G401.6 (cell line): ENCODE measurements around the gene RNU1-2.
"Not testable (repeated sequence)": the region's sequence is repeated elsewhere in the genome, so short reads cannot be mapped to it uniquely, and the experiment has no call there.

ENCODE experiments used
- FAIRE-seq: peaks from 2 replicates; lab custom pipeline; 2012; peaks lifted over from hg19 to GRCh38; lab: Jason Lieb, UNC

RNU1-2 gene

DNA sequence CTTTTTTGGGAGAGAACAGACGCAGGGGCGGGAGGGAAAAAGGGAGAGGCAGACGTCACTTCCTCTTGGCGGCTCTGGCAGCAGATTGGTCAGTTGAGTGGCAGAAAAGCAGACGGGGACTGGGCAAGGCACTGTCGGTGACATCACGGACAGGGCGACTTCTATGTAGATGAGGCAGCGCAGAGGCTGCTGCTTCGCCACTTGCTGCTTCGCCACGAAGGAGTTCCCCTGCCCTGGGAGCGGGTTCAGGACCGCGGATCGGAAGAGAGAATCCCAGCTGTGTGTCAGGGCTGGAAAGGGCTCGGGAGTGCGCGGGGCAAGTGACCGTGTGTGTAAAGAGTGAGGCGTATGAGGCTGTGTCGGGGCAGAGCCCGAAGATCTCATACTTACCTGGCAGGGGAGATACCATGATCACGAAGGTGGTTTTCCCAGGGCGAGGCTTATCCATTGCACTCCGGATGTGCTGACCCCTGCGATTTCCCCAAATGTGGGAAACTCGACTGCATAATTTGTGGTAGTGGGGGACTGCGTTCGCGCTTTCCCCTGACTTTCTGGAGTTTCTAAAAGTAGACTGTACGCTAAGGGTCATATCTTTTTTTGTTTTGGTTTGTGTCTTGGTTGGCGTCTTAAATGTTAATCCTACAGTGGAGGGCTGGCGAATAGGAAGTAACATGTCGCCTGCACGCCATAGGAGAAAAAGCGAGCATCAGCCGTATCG, at the start of gene RNU1-2:
TSS of gene RNU1-2 (plus strand) at position 383 of the 718 bp plus-strand sequence.
- FAIRE-seq: not testable (repeated sequence)

DNA sequence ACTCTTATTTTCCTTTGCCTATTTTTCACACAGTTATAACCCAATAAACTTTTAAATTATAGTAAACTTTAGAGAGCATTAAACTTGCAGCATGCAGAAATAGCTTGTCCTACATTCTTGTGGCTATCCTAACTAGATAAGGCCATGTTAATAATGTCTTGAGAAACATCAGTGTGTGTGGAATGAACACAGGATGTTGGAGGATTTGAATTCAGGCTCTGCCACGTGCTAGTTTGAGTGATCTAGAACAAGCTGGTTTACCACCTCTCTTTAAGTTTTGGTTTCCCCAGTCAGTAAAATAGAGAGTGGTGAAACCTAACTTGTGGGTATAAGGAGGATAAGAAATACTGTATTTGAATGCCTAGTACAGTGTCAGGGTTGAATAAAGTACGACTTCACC, 39.6 kb upstream of the RNU1-2 start:
- FAIRE-seq: not testable (repeated sequence)

DNA sequence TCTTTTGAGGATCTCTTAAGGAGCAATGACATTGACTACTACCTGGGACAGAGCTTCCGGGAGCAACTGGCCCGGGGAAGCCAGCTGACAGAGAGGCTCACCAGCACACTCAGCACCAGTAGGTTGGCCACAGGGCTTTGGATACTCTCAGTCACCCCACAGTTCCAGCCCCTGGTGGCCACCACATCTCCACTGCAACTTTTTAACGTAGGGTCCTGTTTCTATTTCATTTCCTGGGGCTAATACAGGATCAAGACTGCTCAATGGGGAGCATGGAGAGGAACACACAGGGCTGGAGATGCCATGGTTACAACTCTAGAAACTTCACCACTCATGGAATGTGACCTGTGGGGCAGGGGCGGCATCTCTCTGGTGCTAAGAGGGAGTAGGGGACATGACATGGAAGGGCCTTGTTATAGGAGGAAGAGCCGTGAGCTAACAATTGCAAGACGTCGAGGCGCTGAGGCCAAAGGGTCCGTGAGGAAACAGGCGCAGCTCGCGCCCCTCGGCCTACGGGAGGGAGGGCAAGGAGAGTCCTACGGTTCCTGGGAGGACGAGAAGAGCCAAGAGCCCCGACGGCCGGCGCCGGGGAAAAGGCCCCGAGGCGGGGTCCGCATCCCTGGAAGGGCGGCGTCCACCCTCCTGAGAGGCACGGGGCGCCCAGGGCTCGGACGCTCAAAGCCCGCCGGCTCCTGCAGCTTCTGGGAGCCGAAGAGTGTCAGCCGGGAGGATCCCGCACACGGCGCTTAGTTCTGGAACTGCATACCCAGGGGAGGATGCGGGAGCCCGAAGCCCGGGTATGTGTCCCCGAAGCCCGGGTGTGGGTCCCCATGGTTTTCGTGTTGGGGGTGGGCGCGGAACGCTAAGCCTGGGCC, 36.4 kb upstream of the RNU1-2 start:
- FAIRE-seq: not testable (repeated sequence)

DNA sequence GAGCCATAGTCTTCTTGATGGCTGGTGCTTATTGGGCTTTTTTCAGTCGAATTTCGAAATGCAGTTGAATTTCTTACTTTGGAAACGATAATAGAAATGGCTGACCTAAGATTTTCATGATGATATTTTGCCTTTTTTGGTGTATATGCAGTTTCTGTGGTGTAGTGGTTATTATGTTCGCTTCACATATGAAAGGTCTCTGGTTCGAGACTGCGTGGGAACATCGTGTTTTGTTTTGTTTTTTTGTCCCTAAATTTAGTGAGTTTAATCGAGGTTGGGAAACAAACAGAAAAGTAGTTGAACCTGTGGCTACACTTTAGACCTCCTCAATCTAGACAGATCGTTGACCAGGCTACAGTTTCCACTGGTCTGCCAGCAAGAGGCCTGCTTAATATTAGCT, 35.7 kb upstream of the RNU1-2 start:
- FAIRE-seq: not testable (repeated sequence)

DNA sequence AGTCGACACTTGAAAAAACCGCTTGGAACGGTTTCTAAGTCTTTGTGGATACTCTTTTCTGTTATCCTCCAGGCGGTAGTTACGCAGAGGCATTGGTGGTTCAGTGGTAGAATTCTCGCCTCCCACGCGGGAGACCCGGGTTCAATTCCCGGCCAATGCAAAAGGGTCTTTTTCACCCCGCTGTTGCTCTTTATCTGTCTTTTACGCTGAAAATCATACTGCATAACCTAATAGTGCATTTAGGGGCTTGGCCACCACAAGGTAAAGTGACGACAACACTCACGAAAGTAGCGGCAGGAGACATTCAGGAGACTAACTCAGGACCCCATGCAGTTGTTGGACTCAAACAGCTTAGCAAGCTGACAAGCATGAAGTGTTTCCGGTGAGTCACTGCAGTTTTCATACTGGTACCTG, 33.9 kb upstream of the RNU1-2 start:
- FAIRE-seq: peak; percentile 97

DNA sequence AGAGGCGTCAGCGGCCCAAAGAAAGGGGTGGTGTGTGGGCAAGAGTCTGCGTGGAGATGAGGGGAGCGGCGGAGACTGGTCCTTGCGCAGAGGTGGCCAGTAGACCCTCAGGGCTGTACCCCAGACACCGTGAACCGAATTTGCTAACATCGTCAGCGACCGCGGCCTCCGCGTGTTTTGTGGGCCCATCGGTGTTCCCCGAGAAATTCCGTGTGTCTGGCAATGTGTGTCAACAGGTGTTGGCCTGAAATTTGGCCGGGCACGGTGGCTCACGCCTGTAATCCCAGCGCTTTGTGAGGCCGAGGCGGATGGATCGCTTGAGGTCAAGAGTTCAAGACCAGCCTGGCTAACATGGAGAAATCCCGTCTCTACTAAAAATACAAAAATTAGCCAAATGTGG, 33.4 kb upstream of the RNU1-2 start:
- not testable (repeated sequence) for FAIRE-seq

DNA sequence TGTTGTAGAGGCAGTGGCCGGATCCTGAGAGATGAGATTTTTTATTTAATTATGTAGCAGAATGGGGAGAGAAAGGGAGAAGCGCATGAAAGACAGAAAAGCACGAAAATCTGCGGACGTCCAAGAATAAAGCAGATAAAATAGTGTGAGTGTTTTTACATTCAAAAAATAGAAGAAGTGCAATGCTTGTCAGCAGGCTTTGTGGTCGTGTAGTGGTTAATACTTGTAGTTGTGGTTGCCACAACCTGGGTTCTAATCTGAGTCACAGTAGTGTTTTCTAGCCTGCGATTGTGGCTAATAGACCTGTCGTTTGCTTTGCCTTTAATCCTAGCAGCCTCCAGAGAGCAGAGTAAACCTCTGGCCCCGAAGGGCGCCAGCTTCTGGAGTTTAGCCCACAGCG, 32.8 kb upstream of the RNU1-2 start:
- not testable (repeated sequence) for FAIRE-seq

DNA sequence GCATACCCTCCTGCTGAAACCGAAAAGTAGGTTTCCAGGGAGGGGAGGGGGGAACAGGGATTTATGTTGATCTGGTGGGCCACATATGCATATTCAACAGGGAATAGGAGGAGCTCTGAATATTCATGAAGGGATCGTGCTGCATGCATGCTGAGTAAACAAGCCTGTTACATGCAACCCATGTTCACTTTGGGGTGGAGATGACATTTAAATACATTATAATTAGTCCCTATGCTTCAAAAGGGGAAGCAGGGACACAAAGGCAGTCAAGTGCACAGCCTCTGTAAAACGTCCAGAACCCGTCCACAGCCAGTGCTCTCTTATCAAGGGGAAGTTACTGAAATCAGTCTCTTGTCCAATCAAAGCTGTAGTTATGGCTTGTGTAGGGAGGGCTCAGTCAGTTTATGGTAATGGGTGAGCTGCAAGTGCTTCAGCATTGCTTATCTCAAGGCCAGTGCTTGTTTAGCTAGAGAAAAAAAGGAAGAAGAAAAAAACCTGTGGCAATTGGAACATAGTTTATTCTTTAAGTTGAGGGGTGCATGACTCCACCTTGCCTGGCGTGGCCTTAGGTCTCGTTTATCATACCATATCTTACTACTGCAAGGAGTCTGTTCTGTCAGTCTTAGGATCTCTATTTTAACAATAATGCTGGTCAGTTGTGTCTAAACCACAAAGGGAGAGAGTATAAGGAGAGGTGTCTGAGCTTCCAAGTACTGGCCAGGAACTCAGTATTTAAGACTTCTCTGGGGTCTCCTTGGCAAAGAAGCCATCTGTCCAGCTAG, 28.7 kb upstream of the RNU1-2 start:
- not testable (repeated sequence) for FAIRE-seq

DNA sequence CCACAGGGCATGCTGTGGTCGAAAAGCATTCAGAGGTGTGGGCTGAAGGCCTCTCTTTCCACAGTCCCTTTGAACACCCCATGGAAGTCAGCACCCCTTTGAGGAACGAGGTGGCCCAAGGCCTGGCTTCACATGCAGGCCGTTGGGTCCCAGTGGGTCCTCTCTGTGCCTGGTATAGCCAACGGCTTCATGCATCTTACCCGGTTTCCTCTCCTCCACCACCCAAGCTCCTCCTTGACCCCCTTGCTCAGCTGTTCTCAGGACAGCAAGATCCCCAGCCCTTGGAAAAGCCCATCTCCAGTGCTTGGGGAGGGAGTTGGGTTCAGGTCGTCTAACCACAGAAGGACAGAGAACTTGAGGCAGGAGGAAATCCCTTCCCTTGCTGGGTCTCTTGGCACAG, 27.0 kb upstream of the RNU1-2 start:
- not testable (repeated sequence) for FAIRE-seq

DNA sequence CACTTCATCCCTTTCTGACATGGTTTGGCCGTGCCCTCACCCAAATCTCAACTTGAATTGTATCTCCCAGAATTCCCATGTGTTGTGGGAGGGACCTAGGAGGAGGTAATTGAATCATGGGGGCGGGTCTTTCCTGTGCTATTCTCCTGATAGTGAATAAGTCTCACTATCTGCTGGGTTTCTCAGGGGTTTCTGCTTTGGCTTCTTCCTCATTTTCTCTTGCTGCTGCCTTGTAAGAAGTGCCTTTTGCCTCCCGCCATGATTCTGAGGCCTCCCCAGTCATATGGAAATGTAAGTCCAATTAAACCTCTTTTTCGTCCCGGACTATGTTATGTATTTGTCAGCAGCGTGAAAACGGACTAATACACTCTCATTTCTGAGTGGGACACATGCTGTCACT, 25.8 kb upstream of the RNU1-2 start:
- not testable (repeated sequence) for FAIRE-seq

DNA sequence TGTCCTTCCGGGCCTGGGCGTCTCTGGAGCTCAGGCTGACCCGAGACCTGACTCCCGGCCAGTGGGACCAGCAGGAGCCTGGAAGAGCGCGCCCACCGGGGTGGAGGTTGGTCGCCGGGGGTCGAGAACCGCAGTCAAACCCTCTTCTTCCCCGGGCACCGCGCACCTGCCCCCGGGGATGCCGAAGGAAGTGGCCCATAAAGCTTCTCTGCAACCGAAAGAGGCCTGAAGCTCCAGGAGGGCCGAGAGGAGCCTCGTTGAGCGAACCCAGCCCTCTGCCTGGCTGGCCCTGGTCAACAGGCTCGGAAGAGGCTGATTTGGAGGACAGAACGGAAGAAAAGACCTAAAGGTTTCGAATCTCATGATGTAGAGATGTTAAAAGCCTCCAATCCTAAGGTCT, 24.6 kb upstream of the RNU1-2 start:
- not testable (repeated sequence) for FAIRE-seq

DNA sequence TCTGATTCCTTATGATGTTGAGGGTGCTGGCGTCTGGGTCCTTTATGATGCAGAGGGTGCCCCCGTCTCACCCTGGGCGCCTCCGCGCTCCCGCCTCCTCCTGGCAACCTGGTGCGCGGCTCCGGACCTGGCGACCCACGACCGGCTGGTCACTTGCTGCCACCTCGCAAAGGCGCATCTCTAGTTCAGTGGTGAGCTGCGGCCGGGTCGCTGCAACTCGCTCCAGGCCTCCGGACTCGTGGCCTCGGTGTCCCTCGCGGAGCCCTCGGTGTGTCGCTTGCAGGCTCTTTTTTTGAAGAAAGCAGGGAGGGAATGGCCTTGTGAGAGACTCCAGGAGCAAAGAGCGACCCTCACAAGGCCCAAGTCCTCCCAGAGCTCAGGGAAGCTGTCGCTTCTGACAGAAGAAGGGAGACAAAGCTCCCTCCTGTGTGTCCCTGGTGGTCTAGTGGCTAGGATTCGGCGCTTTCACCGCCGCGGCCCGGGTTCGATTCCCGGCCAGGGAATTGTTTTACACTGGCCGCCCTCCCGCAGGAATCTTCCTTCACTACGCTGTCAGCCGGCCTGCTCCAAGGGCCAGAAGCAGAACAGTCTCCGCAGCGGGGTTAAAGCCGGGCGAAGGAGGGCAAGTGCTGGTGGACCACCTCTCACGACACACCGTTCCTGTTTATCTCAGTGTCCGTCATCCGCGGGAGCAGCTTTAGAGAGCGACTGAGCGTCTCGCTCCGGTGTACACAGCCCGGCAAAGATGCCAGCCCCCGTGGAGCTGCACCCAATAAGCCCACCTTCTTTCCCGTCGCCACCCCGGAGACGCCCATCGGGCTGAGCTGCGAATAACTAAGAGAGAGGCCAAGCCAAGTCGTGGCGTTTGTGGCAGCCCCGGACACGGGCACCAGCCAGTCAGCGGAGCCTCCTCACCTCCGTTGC, 23.4 kb upstream of the RNU1-2 start:
- peak; percentile 99 for FAIRE-seq

DNA sequence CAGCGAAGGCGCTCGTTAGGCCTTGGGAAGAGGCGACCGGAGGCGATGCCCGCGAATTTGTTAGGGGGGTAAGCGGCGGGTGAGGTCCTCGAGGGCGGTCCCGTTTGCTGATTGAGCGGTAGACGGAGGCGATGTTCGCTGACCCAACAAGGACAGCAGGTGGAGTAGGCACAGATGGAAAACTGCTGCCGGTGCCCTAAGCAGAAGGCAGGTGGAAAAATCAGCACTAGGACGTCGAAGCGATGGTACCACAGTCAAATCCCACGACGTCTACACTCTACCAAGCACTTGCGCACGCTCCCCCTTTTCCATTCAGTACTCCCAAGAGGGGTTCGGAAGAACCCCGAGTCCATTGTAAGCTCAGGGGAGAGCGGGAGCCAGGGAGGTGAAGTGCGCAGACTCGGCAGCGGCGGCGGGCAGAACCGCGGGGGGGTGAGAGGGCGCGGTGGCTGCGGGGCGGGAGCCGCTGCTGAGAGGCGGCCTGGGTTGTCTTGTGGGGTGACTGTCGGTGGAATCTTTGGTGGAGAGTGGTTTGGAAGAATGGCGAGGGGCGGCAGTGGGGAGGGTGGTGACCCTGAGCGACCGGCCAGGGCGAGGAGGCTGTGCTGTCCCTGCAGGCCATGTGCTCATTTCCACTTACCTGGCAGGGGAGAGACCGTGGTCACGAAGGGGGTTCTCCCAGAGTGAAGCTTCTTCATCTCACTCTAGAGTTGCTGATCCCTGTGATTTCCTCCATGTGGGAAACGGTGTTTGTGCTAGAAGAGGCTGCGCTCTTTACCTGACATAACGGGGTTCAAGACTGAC, 22.5 kb upstream of the RNU1-2 start:
- FAIRE-seq: not testable (repeated sequence)

DNA sequence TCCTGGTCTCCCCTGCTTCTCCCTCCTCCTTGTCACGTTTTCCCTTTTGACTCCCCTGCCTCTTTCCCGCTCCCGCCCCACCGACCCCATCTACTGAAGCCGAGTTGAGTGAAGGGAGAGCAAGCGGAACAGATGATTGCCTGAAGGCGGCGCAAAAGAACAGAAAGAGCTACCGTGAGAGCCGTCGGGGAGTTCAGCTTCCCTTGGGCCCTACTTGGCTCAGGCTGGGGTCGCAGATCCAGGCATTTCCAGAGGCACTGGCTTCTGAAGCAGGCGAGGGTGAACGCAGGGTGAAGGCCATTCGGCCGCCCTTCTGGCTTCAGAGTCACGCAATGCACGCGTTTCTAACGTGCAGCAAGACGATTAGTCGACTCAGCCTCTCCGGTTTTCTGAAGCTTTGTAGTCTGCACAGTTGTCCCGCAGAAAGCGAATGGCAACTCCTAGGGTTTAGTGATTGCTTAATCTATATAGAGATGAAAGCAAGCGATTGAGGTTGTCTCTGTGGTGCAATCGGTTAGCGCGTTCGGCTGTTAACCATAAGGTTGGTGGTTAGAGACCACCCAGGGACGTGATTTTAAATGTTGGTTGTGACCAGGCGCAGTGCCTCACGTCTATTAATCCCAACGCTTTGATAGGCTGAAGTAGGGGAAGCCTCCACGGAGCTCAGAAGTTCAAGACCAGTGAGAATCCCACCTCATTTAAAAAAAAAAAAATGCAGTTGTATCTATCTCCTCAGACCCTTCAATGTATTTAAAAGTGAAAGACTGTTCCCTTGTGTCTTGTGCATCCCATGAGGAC, 20.6 kb upstream of the RNU1-2 start:
- not testable (repeated sequence) for FAIRE-seq

DNA sequence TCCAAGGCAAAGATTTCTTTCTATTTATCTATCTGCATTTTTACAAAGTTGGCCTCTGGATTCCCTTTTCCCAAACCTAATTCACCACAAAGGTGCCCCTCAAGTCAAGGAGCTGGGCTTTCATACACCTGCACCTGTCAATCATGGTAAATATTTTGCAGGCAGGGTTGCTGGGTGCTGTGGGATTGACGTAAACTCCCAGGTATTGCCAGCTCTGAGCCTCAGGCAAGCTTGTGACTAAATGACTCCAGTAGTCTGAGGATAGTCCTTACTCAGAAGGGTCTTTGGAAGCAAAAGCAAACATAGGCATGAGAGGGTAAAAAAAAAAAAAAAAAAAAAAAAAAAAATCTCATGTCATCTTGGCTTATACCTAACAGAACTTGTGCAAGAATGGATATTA, 14.0 kb upstream of the RNU1-2 start:
- FAIRE-seq: not testable (repeated sequence)

DNA sequence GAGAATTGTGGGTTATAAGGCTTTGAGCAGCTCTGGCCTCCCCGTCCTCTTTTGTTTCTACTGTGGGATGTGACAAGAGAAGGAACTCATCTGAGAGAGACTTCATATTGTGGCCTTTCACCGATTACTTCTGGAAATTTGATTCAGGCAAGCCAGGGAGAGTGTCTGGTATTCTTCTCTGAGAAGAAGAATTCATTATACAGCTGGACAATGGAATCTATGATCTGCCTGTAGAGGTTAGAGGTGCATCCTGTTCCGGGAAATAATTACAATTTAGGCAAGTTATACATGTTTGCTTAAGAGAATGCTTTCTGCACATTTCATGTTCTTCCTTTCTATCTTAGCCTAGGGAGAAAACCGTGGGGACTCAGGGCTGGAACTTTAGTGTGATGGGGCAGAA, 12.8 kb upstream of the RNU1-2 start:
- no peak for FAIRE-seq

DNA sequence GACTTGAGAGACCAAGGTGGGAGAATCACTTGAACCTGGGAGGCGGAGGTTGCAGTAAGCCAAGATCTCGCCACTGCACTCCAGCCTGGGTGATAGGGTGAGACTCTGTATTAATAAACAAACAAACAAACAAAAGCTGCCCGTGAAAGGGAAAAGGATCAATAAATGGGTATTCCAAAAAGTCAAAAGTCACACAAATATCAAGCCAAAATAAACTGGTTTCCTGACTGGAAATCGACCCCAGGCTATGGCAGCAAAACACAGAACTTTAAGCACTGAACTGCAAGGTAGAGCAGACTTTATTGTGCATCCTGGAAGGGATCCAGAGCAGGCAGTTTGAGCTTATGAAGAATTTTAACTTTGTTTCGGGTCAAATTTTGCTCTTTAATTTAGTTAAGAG, 11.3 kb upstream of the RNU1-2 start:
- FAIRE-seq: not testable (repeated sequence)

DNA sequence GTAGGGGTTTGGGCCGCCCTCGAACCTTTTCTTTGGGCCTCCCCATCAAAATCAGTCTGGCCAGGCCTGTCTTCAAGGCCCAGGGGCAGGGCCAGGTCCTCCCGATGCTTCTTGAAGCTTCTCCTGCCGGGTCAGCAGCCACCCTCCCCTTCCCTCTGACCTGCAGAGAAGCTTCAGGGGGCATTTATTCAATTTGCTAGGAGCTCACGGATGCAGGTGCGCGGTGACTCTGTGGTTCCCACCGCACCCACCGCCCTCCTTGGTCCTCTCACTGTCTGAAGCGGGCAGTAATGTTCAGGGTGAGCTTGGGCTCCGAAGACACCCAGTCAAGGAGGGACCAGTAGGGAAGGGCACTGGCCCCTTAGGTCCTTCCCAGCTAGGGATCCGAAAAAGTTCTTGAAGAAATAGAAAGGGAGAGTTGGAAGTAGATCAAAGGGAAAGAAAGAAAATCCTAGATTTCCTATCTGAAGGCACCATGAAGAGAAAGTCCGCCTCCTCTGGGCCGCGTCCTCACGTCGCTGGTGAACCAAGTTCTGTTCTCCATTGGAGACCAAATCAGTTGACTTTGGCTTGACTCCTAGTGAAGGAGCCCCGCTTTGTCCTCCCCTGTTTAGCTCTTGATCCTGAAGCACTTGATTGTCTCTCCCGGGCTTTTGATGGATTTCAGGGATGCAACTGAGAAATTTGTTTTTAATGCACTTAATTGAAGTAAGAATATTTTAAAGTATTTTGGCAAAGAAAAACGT, 8.7 kb upstream of the RNU1-2 start:
- FAIRE-seq: no peak
